ENCODE data around the gene ZNF584. TPM values are rescaled to one million over a fixed set of nuclear protein-coding genes. Genes with fewer than 3 reads are reported as not detected.

Gene ZNF584
- total RNA-seq, 1 donor from 2014 or later, result 16.7 TPM

DNA sequence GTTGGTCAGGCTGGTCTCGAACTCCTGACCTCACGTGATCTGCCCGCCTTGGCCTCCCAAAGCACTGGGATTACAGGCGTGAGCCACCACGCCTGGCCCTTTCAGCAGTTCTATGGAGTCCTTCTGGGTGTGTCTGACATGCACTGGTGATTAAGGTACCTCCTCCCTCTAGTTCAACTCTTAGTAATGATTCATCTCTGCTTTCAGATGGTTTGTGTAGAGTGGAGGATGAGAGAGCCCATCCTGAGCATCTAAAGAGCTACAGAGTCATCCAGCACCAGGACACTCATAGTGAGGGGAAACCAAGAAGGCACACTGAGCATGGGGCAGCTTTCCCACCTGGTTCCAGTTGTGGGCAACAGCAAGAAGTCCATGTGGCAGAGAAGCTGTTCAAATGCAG lies 8.2 kb downstream of the ZNF584 start:
- Mint-ChIP-seq H3K27ac (no peak overlapping the region), H3K4me1 (ENCODE audit: low read depth) (no peaks in the 10 kb centered on the region), H3K27me3 (no peaks in the 10 kb centered on the region), H3K4me3 (ENCODE audit: low read depth) (no peak overlapping the region), H3K36me3 (ENCODE audit: insufficient read depth) (peaks cover 46% of the 10 kb centered on the region), H3K9me3 (ENCODE audit: low read depth) (peaks cover 8% of the 10 kb centered on the region)
- no peak for DNase-seq (ENCODE audit: low spot score, unreplicated experiment)
- TF ChIP-seq, protein P1, sequence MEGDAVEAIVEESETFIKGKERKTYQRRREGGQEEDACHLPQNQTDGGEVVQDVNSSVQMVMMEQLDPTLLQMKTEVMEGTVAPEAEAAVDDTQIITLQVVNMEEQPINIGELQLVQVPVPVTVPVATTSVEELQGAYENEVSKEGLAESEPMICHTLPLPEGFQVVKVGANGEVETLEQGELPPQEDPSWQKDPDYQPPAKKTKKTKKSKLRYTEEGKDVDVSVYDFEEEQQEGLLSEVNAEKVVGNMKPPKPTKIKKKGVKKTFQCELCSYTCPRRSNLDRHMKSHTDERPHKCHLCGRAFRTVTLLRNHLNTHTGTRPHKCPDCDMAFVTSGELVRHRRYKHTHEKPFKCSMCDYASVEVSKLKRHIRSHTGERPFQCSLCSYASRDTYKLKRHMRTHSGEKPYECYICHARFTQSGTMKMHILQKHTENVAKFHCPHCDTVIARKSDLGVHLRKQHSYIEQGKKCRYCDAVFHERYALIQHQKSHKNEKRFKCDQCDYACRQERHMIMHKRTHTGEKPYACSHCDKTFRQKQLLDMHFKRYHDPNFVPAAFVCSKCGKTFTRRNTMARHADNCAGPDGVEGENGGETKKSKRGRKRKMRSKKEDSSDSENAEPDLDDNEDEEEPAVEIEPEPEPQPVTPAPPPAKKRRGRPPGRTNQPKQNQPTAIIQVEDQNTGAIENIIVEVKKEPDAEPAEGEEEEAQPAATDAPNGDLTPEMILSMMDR (IDR thresholded peaks at IDR 0.05; ENCODE audit: unreplicated experiment), result no peak

DNA sequence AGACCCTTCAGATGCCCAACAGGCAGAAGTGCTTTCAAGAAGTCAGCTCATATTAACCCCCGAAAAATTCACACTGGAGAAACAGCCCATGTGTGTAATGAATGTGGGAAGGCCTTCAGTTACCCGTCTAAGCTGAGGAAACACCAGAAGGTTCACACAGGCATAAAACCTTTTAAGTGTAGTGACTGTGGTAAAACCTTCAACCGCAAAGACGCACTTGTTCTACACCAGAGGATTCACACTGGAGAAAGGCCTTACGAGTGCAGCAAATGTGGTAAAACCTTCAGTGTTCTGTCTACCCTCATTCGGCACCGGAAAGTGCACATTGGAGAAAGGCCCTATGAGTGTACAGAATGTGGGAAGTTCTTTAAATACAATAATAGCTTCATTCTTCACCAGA lies 8.6 kb downstream of the ZNF584 start:
- Mint-ChIP-seq H3K36me3 (ENCODE audit: insufficient read depth) (peaks cover 48% of the 10 kb centered on the region), H3K4me3 (ENCODE audit: low read depth) (no peak overlapping the region)
- TF ChIP-seq, protein P1 (IDR thresholded peaks at IDR 0.05; ENCODE audit: unreplicated experiment), result no peak

DNA sequence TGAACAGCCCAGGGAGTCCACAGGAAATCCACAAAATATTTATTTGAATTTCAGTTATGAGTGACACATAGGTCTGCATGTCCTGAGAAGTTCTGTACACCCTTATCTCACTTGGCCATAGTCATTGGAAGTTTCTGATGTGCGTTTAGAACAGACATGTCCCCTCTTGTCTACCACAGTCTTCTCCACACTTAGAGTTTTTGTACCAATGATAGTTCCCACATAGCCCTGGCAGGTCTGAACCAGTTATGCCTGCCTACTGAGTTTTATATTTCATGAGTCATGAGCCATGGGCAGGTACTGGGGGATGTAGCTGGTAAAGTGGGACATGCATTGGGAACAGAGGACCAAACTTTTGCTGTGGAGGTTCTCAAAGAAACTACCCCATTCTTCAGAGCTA lies 20.2 kb downstream of the ZNF584 start:
- DNase-seq (ENCODE audit: low spot score, unreplicated experiment), result no peak
- H3K9me3 Mint-ChIP-seq (ENCODE audit: low read depth), result peaks cover 21% of the 10 kb centered on the region
- H3K27me3 Mint-ChIP-seq, result no peaks in the 10 kb centered on the region
- H3K4me1 Mint-ChIP-seq (ENCODE audit: low read depth), result no peaks in the 10 kb centered on the region
- H3K27ac Mint-ChIP-seq, result no peak overlapping the region
- peaks cover 53% of the 10 kb centered on the region for H3K36me3 Mint-ChIP-seq (ENCODE audit: insufficient read depth)
- TF ChIP-seq, protein P1 (IDR thresholded peaks at IDR 0.05; ENCODE audit: unreplicated experiment), result no peak
- H3K4me3 Mint-ChIP-seq (ENCODE audit: low read depth), result no peak overlapping the region

More for the DNA sequence above, 8.6 kb downstream of the ZNF584 start:
- Mint-ChIP-seq H3K27ac (no peak overlapping the region), H3K27me3 (no peaks in the 10 kb centered on the region), H3K9me3 (ENCODE audit: low read depth) (peaks cover 8% of the 10 kb centered on the region), H3K4me1 (ENCODE audit: low read depth) (no peaks in the 10 kb centered on the region)
- DNase-seq (ENCODE audit: low spot score, unreplicated experiment), result no peak

DNA sequence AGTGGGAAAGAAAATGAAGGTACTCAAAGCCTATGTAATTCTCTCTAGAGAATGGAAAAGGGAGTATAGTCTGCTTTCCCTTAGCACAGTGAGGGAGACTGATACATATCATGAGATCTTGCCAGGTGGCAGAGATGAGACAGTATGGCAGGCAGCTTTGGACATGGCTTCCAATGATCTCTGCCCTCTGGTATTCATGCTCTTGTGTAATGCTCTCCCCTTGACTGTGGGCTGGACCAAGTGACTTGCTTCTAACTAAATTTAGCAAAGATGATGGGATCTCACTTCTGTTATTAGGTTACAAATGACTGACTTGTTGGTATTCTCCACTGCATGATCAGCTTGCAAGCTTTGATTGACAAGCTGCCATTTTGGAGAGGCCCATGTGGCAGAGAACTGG lies 21.3 kb downstream of the ZNF584 start:
- Mint-ChIP-seq H3K4me1 (ENCODE audit: low read depth) (no peaks in the 10 kb centered on the region), H3K9me3 (ENCODE audit: low read depth) (peaks cover 28% of the 10 kb centered on the region), H3K27me3 (no peaks in the 10 kb centered on the region), H3K36me3 (ENCODE audit: insufficient read depth) (peaks cover 59% of the 10 kb centered on the region), H3K4me3 (ENCODE audit: low read depth) (no peak overlapping the region), H3K27ac (no peak overlapping the region)
- TF ChIP-seq, protein P1 (IDR thresholded peaks at IDR 0.05; ENCODE audit: unreplicated experiment), result no peak
- no peak for DNase-seq (ENCODE audit: low spot score, unreplicated experiment)

DNA sequence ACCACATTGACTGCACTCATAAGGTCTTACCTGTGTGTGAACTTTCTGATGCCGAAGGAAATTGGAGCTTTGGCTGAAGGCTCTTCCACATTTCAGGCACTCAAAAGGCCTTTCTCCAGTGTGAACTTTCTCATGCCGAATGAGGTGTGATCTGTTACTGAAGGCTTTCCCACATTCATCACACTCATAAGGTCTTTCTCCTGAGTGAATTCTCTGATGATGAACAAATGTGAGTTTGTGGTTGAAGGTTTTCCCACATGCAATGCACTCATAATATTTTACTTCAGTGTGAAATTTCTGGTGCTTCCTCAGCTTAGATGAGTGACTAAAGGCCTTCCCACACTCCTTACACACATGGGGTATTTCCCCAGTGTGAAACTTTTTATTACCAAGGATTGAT lies 25.8 kb downstream of the ZNF584 start:
- H3K27ac Mint-ChIP-seq, result peak overlapping the region; percentile 41
- H3K27me3 Mint-ChIP-seq, result no peaks in the 10 kb centered on the region
- H3K4me3 Mint-ChIP-seq (ENCODE audit: low read depth), result no peak overlapping the region
- H3K9me3 Mint-ChIP-seq (ENCODE audit: low read depth), result peaks cover 52% of the 10 kb centered on the region
- no peak for DNase-seq (ENCODE audit: low spot score, unreplicated experiment)
- no peaks in the 10 kb centered on the region for H3K4me1 Mint-ChIP-seq (ENCODE audit: low read depth)
- H3K36me3 Mint-ChIP-seq (ENCODE audit: insufficient read depth), result peaks cover 77% of the 10 kb centered on the region
- TF ChIP-seq, protein P1 (IDR thresholded peaks at IDR 0.05; ENCODE audit: unreplicated experiment), result no peak
